Mesenchymal stem cell (in vitro differentiated cells and primary cell): ENCODE results near the gene ACSF2.

ENCODE experiments used
- DNase-seq: peaks from one replicate; pipeline ENCODE4 v3.0.0-alpha.2; 2013
- H2AFZ ChIP-seq: one replicate; pipeline ENCODE4 v1.6.1; 2013; ENCODE audit warnings: low read depth, mild to moderate bottlenecking, control low read depth, inconsistent platforms, low read length, moderate library complexity
- H2AK5ac ChIP-seq: 2 replicates; pipeline ENCODE4 v1.6.1; 2013; ENCODE audit warnings: low read length, moderate library complexity, mild to moderate bottlenecking, inconsistent platforms; ENCODE audit not compliant: severe bottlenecking
- H2BK120ac ChIP-seq: one replicate; pipeline ENCODE4 v1.6.1; 2013; ENCODE audit warnings: low read depth, mild to moderate bottlenecking, inconsistent platforms, low read length, moderate library complexity
- H2BK12ac ChIP-seq, 2 experiments: one replicate each; pipeline ENCODE4 v1.6.1; 2013; ENCODE audit warnings: inconsistent platforms in 2 of 2, low read length in 2 of 2, mild to moderate bottlenecking in 2 of 2, moderate library complexity in 2 of 2, control low read depth in 1 of 2
- H2BK15ac ChIP-seq: one replicate; pipeline ENCODE4 v1.6.1; 2013; ENCODE audit warnings: mild to moderate bottlenecking, low read depth, inconsistent platforms; ENCODE audit not compliant: poor library complexity, severe bottlenecking
- H2BK5ac ChIP-seq: 2 replicates; pipeline ENCODE4 v1.6.1; 2013; ENCODE audit warnings: low read depth, mild to moderate bottlenecking, low read length, control low read depth, inconsistent platforms; ENCODE audit not compliant: poor library complexity, severe bottlenecking
- H3K14ac ChIP-seq, 2 experiments: one replicate each; pipeline ENCODE4 v1.6.1; 2013; ENCODE audit warnings: inconsistent platforms in 2 of 2, low read length in 2 of 2, control low read depth in 1 of 2, mild to moderate bottlenecking in 1 of 2, moderate library complexity in 1 of 2
- H3K18ac ChIP-seq, 2 experiments: one replicate each; pipeline ENCODE4 v1.6.1; 2013; ENCODE audit warnings: inconsistent platforms in 2 of 2, low read length in 2 of 2, control low read depth in 1 of 2, low read depth in 1 of 2, mild to moderate bottlenecking in 1 of 2
- H3K23ac ChIP-seq, 2 experiments: one replicate each; pipeline ENCODE4 v1.6.1; 2013; ENCODE audit warnings: inconsistent platforms in 2 of 2, low read length in 2 of 2, mild to moderate bottlenecking in 2 of 2, moderate library complexity in 2 of 2, control low read depth in 1 of 2
- H3K27ac ChIP-seq: 2 replicates; pipeline ENCODE4 v1.5.1; 2013; ENCODE audit warnings: mild to moderate bottlenecking, moderate library complexity, low read length, control low read depth, inconsistent platforms; ENCODE audit not compliant: poor library complexity, severe bottlenecking
- H3K27me3 ChIP-seq, 2 experiments: 2 replicates each; pipeline versions ENCODE4 v1.6.1 to v1.7.0; 2013; ENCODE audit warnings: low read length in 2 of 2, mild to moderate bottlenecking in 2 of 2, moderate library complexity in 2 of 2, control low read depth in 1 of 2, inconsistent platforms in 1 of 2; ENCODE audit not compliant: control insufficient read depth in 1 of 2, insufficient read depth in 1 of 2
- H3K36me3 ChIP-seq, 2 experiments: 2 replicates each; pipeline versions ENCODE4 v1.6.1 to v1.7.0; 2013; ENCODE audit warnings: low read length in 2 of 2, control low read depth in 1 of 2, inconsistent platforms in 1 of 2, low read depth in 1 of 2, mild to moderate bottlenecking in 1 of 2; ENCODE audit not compliant: insufficient read depth in 2 of 2, control insufficient read depth in 1 of 2
- H3K4ac ChIP-seq, 2 experiments: one replicate each; pipeline ENCODE4 v1.6.1; 2013; ENCODE audit warnings: inconsistent platforms in 2 of 2, low read length in 2 of 2, mild to moderate bottlenecking in 2 of 2, moderate library complexity in 2 of 2, control low read depth in 1 of 2, low read depth in 1 of 2
- H3K4me1 ChIP-seq: 2 replicates; pipeline ENCODE4 v1.6.1; 2013; ENCODE audit warnings: low read depth, low read length, control low read depth; ENCODE audit not compliant: control insufficient read depth, insufficient read depth
- H3K4me2 ChIP-seq: 2 replicates; pipeline ENCODE4 v1.6.1; 2013; ENCODE audit warnings: low read length, mild to moderate bottlenecking, inconsistent platforms; ENCODE audit not compliant: poor library complexity, severe bottlenecking
- H3K4me3 ChIP-seq, 2 experiments: 2 replicates each; pipeline versions ENCODE4 v1.5.1 to v1.7.0; 2013; ENCODE audit warnings: low read length in 2 of 2, mild to moderate bottlenecking in 2 of 2, control low read depth in 1 of 2, low read depth in 1 of 2; ENCODE audit not compliant: insufficient read depth in 1 of 2
- H3K79me1 ChIP-seq: replicated peaks from 2 replicates; pipeline ENCODE4 v1.6.1; 2013; ENCODE audit warnings: mild to moderate bottlenecking, control low read depth, low read length, inconsistent platforms; ENCODE audit not compliant: poor library complexity, severe bottlenecking
- H3K9ac ChIP-seq: 2 replicates; pipeline ENCODE4 v1.7.0; 2013; ENCODE audit warnings: mild to moderate bottlenecking, low read length, moderate library complexity
- H3K9me3 ChIP-seq: 2 replicates; pipeline ENCODE4 v1.7.0; 2013; ENCODE audit warnings: mild to moderate bottlenecking, low read length; ENCODE audit not compliant: control insufficient read depth
- H4K8ac ChIP-seq: one replicate; pipeline ENCODE4 v1.6.1; 2013; ENCODE audit warnings: inconsistent platforms, mild to moderate bottlenecking, low read length, moderate library complexity
- H4K91ac ChIP-seq: one replicate; pipeline ENCODE4 v1.6.1; 2013; ENCODE audit warnings: mild to moderate bottlenecking, low read length, inconsistent platforms
- WGBS: methylation state at CpG from one replicate; pipeline ENCODE4 v1.1.7; 2013; ENCODE audit warnings: mixed read lengths; 5-methylcytosine and 5-hydroxymethylcytosine counted together

ACSF2 gene

DNA sequence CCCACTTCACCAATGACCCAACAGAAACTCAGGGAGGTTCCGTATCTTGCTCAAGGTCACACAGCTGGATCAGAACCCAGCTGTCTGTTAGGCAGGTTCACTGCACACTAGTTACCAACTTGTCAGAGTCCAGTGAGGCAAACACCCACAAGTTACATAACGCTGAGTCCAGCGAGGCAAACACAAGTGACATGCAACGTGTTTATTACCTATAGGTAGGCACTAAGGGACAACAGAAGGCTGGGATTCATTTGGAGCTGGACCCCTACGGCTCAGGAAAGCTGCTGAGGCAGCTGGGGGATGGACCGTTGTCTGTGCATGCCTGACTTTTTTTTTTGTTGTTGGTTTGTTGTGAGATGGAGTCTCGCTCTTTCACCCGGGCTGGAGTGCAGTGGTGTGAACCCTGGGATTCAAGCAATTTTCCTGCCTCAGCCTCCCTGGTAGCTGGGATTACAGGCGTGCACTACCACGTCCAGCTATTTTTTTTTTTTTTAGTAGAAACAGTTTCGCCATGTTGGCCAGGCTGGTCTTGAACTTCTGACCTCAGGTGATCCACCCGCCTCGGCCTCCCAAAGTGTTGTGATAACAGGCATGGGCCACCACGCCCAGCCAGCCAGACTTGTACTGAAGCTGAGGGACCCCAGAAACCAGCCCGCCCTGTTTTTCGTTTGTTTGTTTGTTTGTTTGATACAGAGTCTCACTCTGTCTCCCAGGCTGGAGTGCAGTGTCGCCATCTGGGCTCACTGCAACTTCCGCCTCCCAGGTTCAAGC lies 50.7 kb downstream of the ACSF2 start:
- H3K4me3 ChIP-seq: no peak overlapping the region
- no peak for DNase-seq
- no peak overlapping the region for H4K8ac ChIP-seq
- no peak overlapping the region for H3K4me2 ChIP-seq
- 88% methylated on average over 18 of the region's 18 CpGs for WGBS
- H3K18ac ChIP-seq: no peak overlapping the region
- H2BK120ac ChIP-seq: no peak overlapping the region
- no peak overlapping the region for H4K91ac ChIP-seq
- no peak overlapping the region for H3K9ac ChIP-seq
- H2BK15ac ChIP-seq: no peak overlapping the region
- H3K27me3 ChIP-seq: peaks cover 0 to 10% of the 10 kb centered on the region in 2 experiments
- peak overlapping the region in 1 of 2 experiments; percentile 84 for H3K23ac ChIP-seq
- peaks cover 11% of the 10 kb centered on the region for H3K4me1 ChIP-seq
- no peak overlapping the region for H3K14ac ChIP-seq
- peaks cover 14 to 25% of the 10 kb centered on the region in 2 experiments for H3K36me3 ChIP-seq
- no peak overlapping the region for H3K27ac ChIP-seq
- H2AFZ ChIP-seq: no peak overlapping the region
- no peak overlapping the region for H3K4ac ChIP-seq
- H2BK5ac ChIP-seq: no peak overlapping the region
- no peak overlapping the region for H2BK12ac ChIP-seq
- H3K9me3 ChIP-seq: no peaks in the 10 kb centered on the region
- peaks cover 9% of the 10 kb centered on the region for H3K79me1 ChIP-seq
- no peak overlapping the region for H2AK5ac ChIP-seq

DNA sequence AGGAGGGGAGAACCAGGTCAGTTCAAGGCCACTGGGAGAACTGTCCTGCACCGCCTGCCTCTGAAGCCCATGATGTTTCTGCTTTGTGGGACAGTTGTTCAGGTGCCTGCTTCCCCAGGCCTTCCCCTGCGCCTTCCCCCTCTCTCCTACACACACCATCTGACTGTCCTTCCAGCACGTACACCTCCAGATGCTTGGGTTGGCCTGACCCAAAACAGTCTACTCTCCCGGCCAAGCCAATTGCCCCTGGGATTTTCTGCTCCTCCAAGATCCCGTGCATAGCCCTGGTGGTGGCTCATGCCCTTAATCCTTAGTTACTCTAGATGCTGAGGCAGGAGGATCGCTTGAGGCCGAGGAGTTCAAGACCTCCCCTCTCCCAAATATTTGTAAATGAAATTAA lies 52.0 kb downstream of the ACSF2 start:
- WGBS: 86% methylated on average over 7 of the region's 7 CpGs
- Histone ChIP-seq H3K27me3 (peaks cover 0 to 10% of the 10 kb centered on the region in 2 experiments), H2BK15ac (no peak overlapping the region), H4K91ac (no peak overlapping the region), H4K8ac (peak overlapping the region; percentile 41), H3K9ac (peak overlapping the region; percentile 96), H3K4me2 (peak overlapping the region; percentile 68), H2BK12ac (peak overlapping the region in 1 of 2 experiments; percentile 51), H3K23ac (no peak overlapping the region), H2AFZ (peak overlapping the region; percentile 83), H3K27ac (peak overlapping the region; percentile 69), H3K4me1 (peaks cover 12% of the 10 kb centered on the region), H3K4ac (peak overlapping the region in 1 of 2 experiments; percentile 1), H2BK5ac (no peak overlapping the region), H3K9me3 (no peaks in the 10 kb centered on the region), H3K36me3 (peaks cover 18 to 24% of the 10 kb centered on the region in 2 experiments), H2BK120ac (no peak overlapping the region), H3K14ac (no peak overlapping the region), H3K79me1 (peaks cover 15% of the 10 kb centered on the region), H3K4me3 (peak overlapping the region in 1 of 2 experiments; percentile 98), H3K18ac (peak overlapping the region in 1 of 2 experiments; percentile 79), H2AK5ac (no peak overlapping the region)
- peak; percentile 17 for DNase-seq

DNA sequence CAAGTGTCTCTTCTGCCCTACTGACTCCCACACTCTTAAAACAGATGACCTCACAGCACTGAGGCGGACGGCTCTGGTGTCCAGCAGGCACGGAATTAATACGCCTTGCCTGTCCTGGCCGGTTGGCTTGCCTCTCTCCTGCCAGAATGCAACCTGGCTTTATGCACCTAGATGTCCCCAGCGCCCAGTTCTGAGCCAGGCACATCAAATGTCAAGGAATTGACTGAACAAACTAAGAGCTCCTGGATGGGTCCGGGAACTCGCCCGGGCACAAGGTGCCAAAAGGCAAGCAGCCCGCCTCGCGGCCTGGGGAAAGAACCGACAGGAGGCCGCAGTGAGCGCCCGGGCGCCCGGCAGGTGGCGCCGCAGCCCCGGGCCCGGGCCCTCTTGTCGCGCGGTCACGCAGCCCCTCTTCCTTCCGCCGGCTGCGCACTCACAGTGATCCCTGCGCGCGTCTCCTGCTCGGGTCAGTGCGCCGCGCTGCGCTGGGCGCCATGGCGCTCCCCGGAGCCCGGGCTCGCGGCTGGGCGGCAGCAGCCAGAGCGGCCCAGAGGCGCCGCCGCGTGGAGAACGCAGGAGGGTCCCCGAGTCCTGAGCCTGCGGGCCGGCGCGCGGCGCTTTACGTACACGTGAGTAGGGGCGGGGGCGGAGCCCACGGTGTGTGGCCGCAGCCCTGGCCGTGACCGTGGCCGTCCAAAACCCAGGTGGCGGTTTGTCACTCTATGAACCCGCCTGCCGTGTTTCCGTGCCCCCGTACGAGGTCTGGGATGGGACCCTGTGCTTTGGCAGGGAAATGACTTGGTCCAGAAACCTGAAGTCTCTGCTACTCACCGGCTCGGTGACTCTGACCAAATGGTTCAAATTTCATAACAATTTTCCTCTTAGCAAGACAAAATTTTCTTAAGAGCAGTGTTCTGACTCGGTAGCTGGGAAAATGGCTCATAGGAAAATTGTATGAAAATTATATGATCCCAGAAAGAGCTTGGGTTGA lies 52.7 kb downstream of the ACSF2 start, which contains the start of gene RSAD1:
Gene RSAD1 (plus strand): TSS at position 470 of the 991 bp plus-strand sequence. CDS start 25 bp downstream, at position 495.
- H3K9me3 ChIP-seq: no peaks in the 10 kb centered on the region
- peak; percentile 89 for DNase-seq
- peaks cover 0 to 9% of the 10 kb centered on the region in 2 experiments for H3K27me3 ChIP-seq
- H3K18ac ChIP-seq: peak within 1 kb of the TSS; percentile 30 to 96
- no peak within 1 kb of the TSS for H4K91ac ChIP-seq
- peaks cover 24 to 29% of the 10 kb centered on the region in 2 experiments for H3K36me3 ChIP-seq
- 6% methylated on average over 71 of the region's 75 CpGs for WGBS
- peak within 1 kb of the TSS; percentile 58 for H2BK5ac ChIP-seq
- peak within 1 kb of the TSS; percentile 13 for H2BK15ac ChIP-seq
- H2AFZ ChIP-seq: peak within 1 kb of the TSS; percentile 83
- peak within 1 kb of the TSS in 1 of 2 experiments; percentile 57 for H2BK12ac ChIP-seq
- peak within 1 kb of the TSS in 1 of 2 experiments; percentile 81 for H3K14ac ChIP-seq
- H3K4ac ChIP-seq: peak within 1 kb of the TSS in 1 of 2 experiments; percentile 9
- H3K4me1 ChIP-seq: peaks cover 12% of the 10 kb centered on the region
- peak within 1 kb of the TSS; percentile 74 for H3K27ac ChIP-seq
- H4K8ac ChIP-seq: peak within 1 kb of the TSS; percentile 69
- H3K23ac ChIP-seq: peak within 1 kb of the TSS in 1 of 2 experiments; percentile 96
- H2BK120ac ChIP-seq: no peak within 1 kb of the TSS
- H3K79me1 ChIP-seq: peaks cover 21% of the 10 kb centered on the region
- H3K4me2 ChIP-seq: peak within 1 kb of the TSS; percentile 93
- peak within 1 kb of the TSS; percentile 87 to 98 for H3K4me3 ChIP-seq
- H3K9ac ChIP-seq: peak within 1 kb of the TSS; percentile 96
- no peak within 1 kb of the TSS for H2AK5ac ChIP-seq
